Measurements from ENCODE around the gene IFI27L1. TPM values are rescaled to one million over a fixed set of nuclear protein-coding genes. Genes with fewer than 3 reads are reported as not detected.

The IFI27L1 gene
- total RNA-seq, 1 experiment from 2014 or later = 7.8 TPM

GRCh38 chr14:94124582-94125377 lies 43.7 kb downstream of the IFI27L1 start:
- Histone ChIP-seq H3K4me2 (ENCODE audit: low read depth, low read length, poor library complexity, severe bottlenecking) (no peak overlapping the region), H2AFZ (ENCODE audit: low read length) (no peak overlapping the region), H3K36me3 (ENCODE audit: insufficient read depth, low read length) (no peaks in the 10 kb centered on the region), H4K20me1 (ENCODE audit: insufficient read depth, low read depth, low read length) (no peaks in the 10 kb centered on the region), H3K9me2 (replicated peaks; ENCODE audit: insufficient read depth, low read length) (no peaks in the 10 kb centered on the region), H3K79me2 (ENCODE audit: low read length) (no peaks in the 10 kb centered on the region), H3K27me3 (ENCODE audit: low read length) (0 out of 2 replicates have a peak, but pooled peaks cover 2% of the 10 kb centered on the region), H3K9me3 (ENCODE audit: low read length) (no peaks in the 10 kb centered on the region), H3K4me1 (ENCODE audit: low read length) (peaks cover 11% of the 10 kb centered on the region), H3K27ac (ENCODE audit: low read length) (no peak overlapping the region), H3K4me3 (ENCODE audit: low read length) (no peak overlapping the region), H3K9ac (ENCODE audit: low read length) (no peak overlapping the region)
- DNase-seq = no peak

DNA sequence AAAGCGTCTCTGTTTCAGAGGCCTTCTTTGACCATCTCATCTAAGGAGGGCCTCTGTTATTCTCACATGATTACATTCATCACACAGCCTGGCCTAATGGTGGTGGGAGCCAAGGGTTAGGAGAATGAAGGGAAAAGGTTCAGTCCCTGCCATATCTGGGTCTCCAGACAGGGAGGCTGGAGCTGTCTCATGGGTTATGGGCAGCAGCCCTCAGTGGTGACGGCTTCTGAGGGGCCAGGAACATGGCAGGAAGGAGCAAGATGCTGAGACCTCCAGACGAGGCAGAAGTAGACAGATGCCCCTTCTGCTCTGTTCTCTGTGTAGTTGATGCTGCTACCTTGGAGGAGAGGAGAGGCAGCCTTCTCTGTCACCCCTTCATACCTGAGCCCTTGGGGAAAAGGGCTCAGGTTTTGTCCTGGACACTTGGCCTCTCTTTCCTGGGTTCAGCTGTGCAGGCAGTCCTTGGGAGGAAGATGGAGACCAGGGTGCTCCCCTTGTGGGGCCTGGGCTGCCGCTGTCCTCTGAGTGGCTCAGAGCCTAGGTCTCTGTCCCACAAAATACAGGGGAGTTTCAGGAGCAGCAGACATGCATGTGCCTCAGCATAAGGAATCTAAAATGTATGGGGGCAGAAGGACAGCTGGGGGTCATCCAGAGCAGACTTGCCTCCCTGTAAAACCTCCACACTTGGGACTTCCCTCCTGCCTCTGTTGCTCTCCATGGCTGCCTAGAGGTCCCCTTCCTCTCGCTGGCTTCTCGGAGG lies 44.7 kb downstream of the IFI27L1 start:
- no peak overlapping the region for H3K4me3 ChIP-seq (ENCODE audit: low read length)
- H4K20me1 ChIP-seq (ENCODE audit: insufficient read depth, low read depth, low read length) = no peaks in the 10 kb centered on the region
- peaks cover 18% of the 10 kb centered on the region for H3K4me1 ChIP-seq (ENCODE audit: low read length)
- no peaks in the 10 kb centered on the region for H3K36me3 ChIP-seq (ENCODE audit: insufficient read depth, low read length)
- DNase-seq = no peak
- H3K9me2 ChIP-seq (replicated peaks; ENCODE audit: insufficient read depth, low read length) = no peaks in the 10 kb centered on the region
- H3K79me2 ChIP-seq (ENCODE audit: low read length) = no peaks in the 10 kb centered on the region
- H3K27me3 ChIP-seq (ENCODE audit: low read length) = no peaks in the 10 kb centered on the region
- H3K27ac ChIP-seq (ENCODE audit: low read length) = no peak overlapping the region
- no peak overlapping the region for H3K4me2 ChIP-seq (ENCODE audit: low read depth, low read length, poor library complexity, severe bottlenecking)
- no peak overlapping the region for H2AFZ ChIP-seq (ENCODE audit: low read length)
- H3K9me3 ChIP-seq (ENCODE audit: low read length) = no peaks in the 10 kb centered on the region
- H3K9ac ChIP-seq (ENCODE audit: low read length) = no peak overlapping the region

- H3K4me2 ChIP-seq (ENCODE audit: low read depth, low read length, poor library complexity, severe bottlenecking) = no peak overlapping the region
- no peak overlapping the region for H3K4me3 ChIP-seq (ENCODE audit: low read length)
- no peaks in the 10 kb centered on the region for H3K27me3 ChIP-seq (ENCODE audit: low read length)
Observed at GRCh38 chr14:94126419-94126677, 45.2 kb downstream of the IFI27L1 start.

GRCh38 chr14:94126800-94127199 lies 45.7 kb downstream of the IFI27L1 start:
- no peak for DNase-seq
- no peak overlapping the region for H3K4me2 ChIP-seq (ENCODE audit: low read depth, low read length, poor library complexity, severe bottlenecking)
- H2AFZ ChIP-seq (ENCODE audit: low read length) = no peak overlapping the region
- H3K27me3 ChIP-seq (ENCODE audit: low read length) = no peaks in the 10 kb centered on the region
- no peak overlapping the region for H3K27ac ChIP-seq (ENCODE audit: low read length)
- H3K4me3 ChIP-seq (ENCODE audit: low read length) = no peak overlapping the region
- no peak overlapping the region for H3K9ac ChIP-seq (ENCODE audit: low read length)
- H4K20me1 ChIP-seq (ENCODE audit: insufficient read depth, low read depth, low read length) = no peaks in the 10 kb centered on the region
- no peaks in the 10 kb centered on the region for H3K79me2 ChIP-seq (ENCODE audit: low read length)
- H3K9me2 ChIP-seq (replicated peaks; ENCODE audit: insufficient read depth, low read length) = no peaks in the 10 kb centered on the region
- H3K9me3 ChIP-seq (ENCODE audit: low read length) = no peaks in the 10 kb centered on the region
- H3K4me1 ChIP-seq (ENCODE audit: low read length) = peaks cover 18% of the 10 kb centered on the region
- H3K36me3 ChIP-seq (ENCODE audit: insufficient read depth, low read length) = no peaks in the 10 kb centered on the region

More at GRCh38 chr14:94126419-94126677, 45.2 kb downstream of the IFI27L1 start:
- Histone ChIP-seq H4K20me1 (ENCODE audit: insufficient read depth, low read depth, low read length) (no peaks in the 10 kb centered on the region), H3K36me3 (ENCODE audit: insufficient read depth, low read length) (no peaks in the 10 kb centered on the region), H3K27ac (ENCODE audit: low read length) (no peak overlapping the region), H3K79me2 (ENCODE audit: low read length) (no peaks in the 10 kb centered on the region), H3K4me1 (ENCODE audit: low read length) (peaks cover 18% of the 10 kb centered on the region), H2AFZ (ENCODE audit: low read length) (no peak overlapping the region), H3K9me3 (ENCODE audit: low read length) (no peaks in the 10 kb centered on the region), H3K9me2 (replicated peaks; ENCODE audit: insufficient read depth, low read length) (no peaks in the 10 kb centered on the region), H3K9ac (ENCODE audit: low read length) (no peak overlapping the region)
- DNase-seq = no peak

DNA sequence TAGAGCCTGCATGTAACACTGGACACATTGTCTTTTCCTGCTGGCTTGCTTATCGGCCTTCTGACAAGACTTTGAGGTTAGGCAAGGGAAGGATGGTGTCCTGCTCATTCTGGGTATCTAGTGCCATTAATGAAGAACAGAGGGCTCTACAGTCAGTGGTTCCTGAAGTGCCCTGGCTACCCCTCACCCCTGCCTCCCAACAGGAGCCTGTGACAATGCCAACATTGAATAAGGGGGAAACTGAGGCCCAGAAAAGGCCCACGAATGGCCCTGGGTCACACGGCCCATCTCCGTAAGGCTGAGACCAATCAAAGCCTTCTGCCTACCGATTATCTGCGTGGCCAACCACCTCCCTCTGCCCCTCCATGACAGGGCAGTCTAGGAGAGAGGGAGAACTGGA lies 46.2 kb downstream of the IFI27L1 start:
- Histone ChIP-seq H3K4me3 (ENCODE audit: low read length) (no peak overlapping the region), H3K4me2 (ENCODE audit: low read depth, low read length, poor library complexity, severe bottlenecking) (no peak overlapping the region)

DNA sequence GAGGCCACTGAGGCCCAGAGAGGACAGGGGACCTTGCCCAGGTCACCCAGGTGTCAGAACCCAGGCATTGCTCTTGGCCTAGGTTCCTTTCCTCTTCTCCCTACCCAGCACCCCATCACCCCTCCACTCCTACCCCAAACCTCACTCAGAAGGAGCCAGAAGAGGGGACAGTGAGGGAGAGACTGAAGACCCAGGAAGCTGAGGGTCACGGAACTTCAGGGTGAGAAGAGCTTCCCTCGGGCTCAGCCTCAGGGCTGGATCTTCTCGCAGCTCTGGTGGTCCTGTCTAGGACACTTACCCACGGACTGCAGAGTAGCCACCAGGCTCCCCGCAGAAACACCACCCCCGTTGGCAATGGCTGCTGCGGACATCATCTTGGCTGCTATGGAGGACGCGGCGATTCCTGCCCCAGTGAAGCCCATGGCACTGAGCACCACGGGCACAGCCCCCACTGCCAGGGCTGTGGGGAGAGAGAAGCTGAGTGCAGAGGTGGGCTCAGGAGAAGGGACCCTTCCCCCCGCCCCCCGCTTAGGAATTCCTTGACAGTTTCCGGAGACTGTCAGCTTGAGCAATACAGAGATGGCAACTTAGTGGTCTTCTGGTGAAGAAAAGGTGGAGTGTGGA lies 47.2 kb downstream of the IFI27L1 start:
- Histone ChIP-seq H3K36me3 (ENCODE audit: insufficient read depth, low read length) (no peaks in the 10 kb centered on the region), H3K27me3 (ENCODE audit: low read length) (no peaks in the 10 kb centered on the region), H2AFZ (ENCODE audit: low read length) (no peak overlapping the region), H3K4me3 (ENCODE audit: low read length) (peak overlapping the region; percentile 82), H3K4me2 (ENCODE audit: low read depth, low read length, poor library complexity, severe bottlenecking) (peak overlapping the region; percentile 73), H3K9me3 (ENCODE audit: low read length) (no peaks in the 10 kb centered on the region), H3K27ac (ENCODE audit: low read length) (no peak overlapping the region), H3K9me2 (replicated peaks; ENCODE audit: insufficient read depth, low read length) (no peaks in the 10 kb centered on the region), H3K4me1 (ENCODE audit: low read length) (peaks cover 18% of the 10 kb centered on the region), H3K79me2 (ENCODE audit: low read length) (no peaks in the 10 kb centered on the region), H3K9ac (ENCODE audit: low read length) (peak overlapping the region; percentile 83), H4K20me1 (ENCODE audit: insufficient read depth, low read depth, low read length) (no peaks in the 10 kb centered on the region)
- no peak for DNase-seq

More for the DNA sequence above, 46.2 kb downstream of the IFI27L1 start:
- no peak overlapping the region for H3K27ac ChIP-seq (ENCODE audit: low read length)
- H4K20me1 ChIP-seq (ENCODE audit: insufficient read depth, low read depth, low read length) = no peaks in the 10 kb centered on the region
- no peak overlapping the region for H3K9ac ChIP-seq (ENCODE audit: low read length)
- no peaks in the 10 kb centered on the region for H3K79me2 ChIP-seq (ENCODE audit: low read length)
- DNase-seq = no peak
- H3K4me1 ChIP-seq (ENCODE audit: low read length) = peaks cover 18% of the 10 kb centered on the region
- H3K27me3 ChIP-seq (ENCODE audit: low read length) = no peaks in the 10 kb centered on the region
- no peaks in the 10 kb centered on the region for H3K9me3 ChIP-seq (ENCODE audit: low read length)
- no peaks in the 10 kb centered on the region for H3K9me2 ChIP-seq (replicated peaks; ENCODE audit: insufficient read depth, low read length)
- H3K36me3 ChIP-seq (ENCODE audit: insufficient read depth, low read length) = no peaks in the 10 kb centered on the region
- H2AFZ ChIP-seq (ENCODE audit: low read length) = no peak overlapping the region

DNA sequence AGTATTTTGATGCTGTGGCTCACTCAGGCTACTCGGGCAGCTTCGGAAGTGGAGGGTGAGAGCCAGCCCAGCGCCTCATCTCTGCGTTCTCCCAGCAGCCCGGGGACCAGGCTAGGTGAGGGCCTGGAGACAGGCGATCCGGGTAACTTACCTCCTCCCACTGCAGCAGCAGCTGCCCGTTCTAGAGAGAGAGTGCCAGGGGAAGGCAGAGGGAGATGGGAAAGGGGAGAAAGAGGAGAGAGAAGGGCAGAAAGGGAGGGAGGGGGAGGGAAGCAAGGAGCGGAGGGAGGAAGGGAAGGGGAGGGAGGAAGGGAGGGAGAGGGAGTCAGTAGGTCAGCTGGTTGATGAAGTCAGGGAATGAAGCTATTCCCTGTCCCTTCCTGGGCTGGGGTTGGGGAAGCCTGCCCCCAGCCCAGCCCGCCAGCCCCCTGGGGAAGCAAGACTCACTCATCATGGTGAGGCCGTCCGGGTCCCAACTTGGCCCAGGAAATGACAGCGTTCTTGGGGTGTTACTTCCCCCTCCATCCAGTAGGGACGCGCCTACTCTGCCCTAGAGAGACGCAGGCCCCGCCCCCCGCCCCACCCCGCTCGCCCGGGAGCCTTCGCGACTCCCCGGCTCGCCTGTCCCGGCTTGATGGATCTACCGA lies 48.1 kb downstream of the IFI27L1 start, which contains the start of gene IFI27L2:
IFI27L2 (minus strand) TSS at position 494 of the 647 bp plus-strand sequence; CDS start at position 454, 40 bp downstream.
- Histone ChIP-seq H3K79me2 (ENCODE audit: low read length) (no peaks in the 10 kb centered on the region), H2AFZ (ENCODE audit: low read length) (peak within 1 kb of the TSS; percentile 82), H3K9ac (ENCODE audit: low read length) (peak within 1 kb of the TSS; percentile 83), H3K4me3 (ENCODE audit: low read length) (peak within 1 kb of the TSS; percentile 82), H4K20me1 (ENCODE audit: insufficient read depth, low read depth, low read length) (no peaks in the 10 kb centered on the region), H3K9me3 (ENCODE audit: low read length) (no peaks in the 10 kb centered on the region), H3K4me2 (ENCODE audit: low read depth, low read length, poor library complexity, severe bottlenecking) (peak within 1 kb of the TSS; percentile 73), H3K4me1 (ENCODE audit: low read length) (peaks cover 18% of the 10 kb centered on the region), H3K36me3 (ENCODE audit: insufficient read depth, low read length) (no peaks in the 10 kb centered on the region), H3K27me3 (ENCODE audit: low read length) (no peaks in the 10 kb centered on the region), H3K27ac (ENCODE audit: low read length) (no peak within 1 kb of the TSS), H3K9me2 (replicated peaks; ENCODE audit: insufficient read depth, low read length) (no peaks in the 10 kb centered on the region)
- DNase-seq = peak; percentile 96
